Mucosa of rectum (tissue), 2 donors: Measurements from ENCODE around the gene CCDC200.
"Not testable (repeated sequence)": the region's sequence is repeated elsewhere in the genome, so short reads cannot be mapped to it uniquely, and the experiment has no call there.

ENCODE experiments used
- H3K27ac ChIP-seq, 2 donors: one replicate each; pipeline ENCODE4 v1.7.0; 2013; ENCODE audit warnings: inconsistent platforms in 2 of 2, low read depth in 2 of 2, low read length in 2 of 2
- H3K27me3 ChIP-seq, 2 donors: one replicate each; pipeline ENCODE4 v1.7.0; 2013; ENCODE audit warnings: low read length in 2 of 2; ENCODE audit not compliant: control insufficient read depth in 2 of 2, insufficient read depth in 2 of 2
- H3K36me3 ChIP-seq, 2 donors: one replicate each; pipeline ENCODE4 v1.7.0; 2013; ENCODE audit warnings: low read length in 2 of 2; ENCODE audit not compliant: control insufficient read depth in 2 of 2, insufficient read depth in 2 of 2
- H3K4me1 ChIP-seq, 2 donors: one replicate each; pipeline ENCODE4 v1.7.0; 2013; ENCODE audit warnings: low read length in 2 of 2, mild to moderate bottlenecking in 1 of 2; ENCODE audit not compliant: control insufficient read depth in 2 of 2, insufficient read depth in 2 of 2
- H3K4me3 ChIP-seq, 2 donors: one replicate each; pipeline ENCODE4 v1.7.0; 2013; ENCODE audit warnings: low read length in 2 of 2
- H3K9ac ChIP-seq, 2 donors: one replicate each; pipeline ENCODE4 v1.7.0; 2013; ENCODE audit warnings: low read length in 2 of 2, low read depth in 1 of 2, mild to moderate bottlenecking in 1 of 2
- H3K9me3 ChIP-seq, 2 donors: one replicate each; pipeline ENCODE4 v1.7.0; 2013; ENCODE audit warnings: low read length in 2 of 2; ENCODE audit not compliant: control insufficient read depth in 2 of 2
- donor health status: healthy.
- donor health status: Normal muscosa, but diverticular disease.

The CCDC200 gene

DNA sequence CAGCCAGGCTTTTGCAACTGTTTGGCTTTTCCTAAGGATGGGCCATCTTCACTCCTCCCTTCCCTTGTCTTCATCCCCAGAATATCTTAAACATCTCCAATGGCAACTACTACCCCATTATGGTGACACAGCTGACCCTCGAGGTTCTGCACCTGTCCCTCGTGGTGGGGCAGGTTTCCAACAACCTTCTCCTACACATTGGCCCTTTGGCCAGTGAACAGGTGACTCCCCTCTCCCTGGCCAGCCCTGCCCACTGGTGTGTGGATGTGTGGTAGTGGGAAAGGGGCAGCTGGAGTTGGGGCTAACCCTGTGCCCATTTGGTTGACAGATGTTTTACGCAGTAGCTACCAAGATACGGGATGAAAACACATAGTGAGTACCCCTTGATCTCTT, 12.1 kb downstream of the CCDC200 start:
- H3K4me3 ChIP-seq: no peak overlapping the region
- no peak overlapping the region for H3K9ac ChIP-seq
- H3K27me3 ChIP-seq: no peaks in the 10 kb centered on the region
- peaks cover 7 to 16% of the 10 kb centered on the region in 2 donors for H3K4me1 ChIP-seq
- H3K9me3 ChIP-seq: no peaks in the 10 kb centered on the region
- no peak overlapping the region for H3K27ac ChIP-seq
- peaks cover 6 to 32% of the 10 kb centered on the region in 2 donors for H3K36me3 ChIP-seq

GRCh38 chr17:43215341-43215740, 13.1 kb downstream of the CCDC200 start:
- no peaks in the 10 kb centered on the region for H3K27me3 ChIP-seq

GRCh38 chr17:43213545-43213944, 14.9 kb downstream of the CCDC200 start:
- H3K36me3 ChIP-seq: peaks cover 13 to 35% of the 10 kb centered on the region in 2 donors

More at GRCh38 chr17:43215341-43215740, 13.1 kb downstream of the CCDC200 start:
- H3K4me1 ChIP-seq: peaks cover 13 to 21% of the 10 kb centered on the region in 2 donors
- H3K9me3 ChIP-seq: no peaks in the 10 kb centered on the region
- H3K4me3 ChIP-seq: no peak overlapping the region
- H3K9ac ChIP-seq: no peak overlapping the region
- H3K36me3 ChIP-seq: peaks cover 6 to 32% of the 10 kb centered on the region in 2 donors
- no peak overlapping the region for H3K27ac ChIP-seq

DNA sequence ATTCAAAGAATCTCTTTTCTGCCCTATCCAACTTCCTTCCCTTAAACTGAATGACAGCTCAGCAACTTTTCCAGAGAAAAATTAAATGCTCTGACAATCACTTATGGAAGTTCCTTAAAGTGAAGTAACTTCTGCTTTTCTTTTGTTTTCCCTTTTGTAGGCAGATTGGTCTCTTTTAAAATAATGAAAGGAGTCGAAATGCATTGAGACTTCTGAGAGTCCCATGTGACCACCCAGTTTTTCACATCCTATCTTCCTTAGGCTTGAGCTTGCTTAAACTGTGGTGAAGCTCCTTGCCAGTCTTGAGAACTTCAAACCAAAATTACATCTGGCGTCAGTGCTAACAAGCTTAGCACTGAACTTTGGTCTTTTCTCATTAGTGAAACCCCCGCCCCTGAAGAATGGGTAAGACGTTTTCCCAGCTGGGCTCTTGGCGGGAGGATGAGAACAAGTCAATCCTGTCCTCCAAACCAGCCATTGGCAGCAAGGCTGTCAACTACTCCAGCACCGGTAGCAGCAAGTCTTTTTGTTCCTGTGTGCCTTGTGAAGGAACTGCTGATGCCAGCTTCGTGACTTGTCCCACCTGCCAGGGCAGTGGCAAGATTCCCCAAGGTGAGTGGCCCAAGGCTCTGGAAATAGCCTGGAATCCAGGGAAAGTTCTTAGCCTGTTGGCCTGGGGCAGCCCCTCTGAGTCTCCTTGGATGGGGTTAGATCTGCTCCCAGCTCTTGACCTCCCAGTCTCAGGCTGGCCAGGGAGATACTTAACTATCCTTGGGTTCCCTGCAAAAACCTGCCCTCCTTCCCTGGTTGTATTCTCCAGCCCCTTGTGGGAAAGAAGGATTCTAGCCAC, 15.6 kb downstream of the CCDC200 start:
- Histone ChIP-seq H3K36me3 (peaks cover 19 to 42% of the 10 kb centered on the region in 2 donors), H3K27ac (peak overlapping the region; percentile 82 to 86)

More at GRCh38 chr17:43213545-43213944, 14.9 kb downstream of the CCDC200 start:
- no peak overlapping the region for H3K27ac ChIP-seq
- H3K27me3 ChIP-seq: no peaks in the 10 kb centered on the region
- H3K4me1 ChIP-seq: peaks cover 13 to 21% of the 10 kb centered on the region in 2 donors
- H3K9me3 ChIP-seq: no peaks in the 10 kb centered on the region
- peak overlapping the region in 1 of 2 donors; percentile 17 for H3K9ac ChIP-seq
- no peak overlapping the region for H3K4me3 ChIP-seq

GRCh38 chr17:43211480-43212402, 16.7 kb downstream of the CCDC200 start, which contains the start of gene TMEM106A:
Gene TMEM106A (plus strand): TSS chr17:43211875. CDS start chr17:43213042, 1,167 bp downstream.
- H3K4me3 ChIP-seq: peak within 1 kb of the TSS; percentile 78 to 86
- peaks cover 30 to 45% of the 10 kb centered on the region in 2 donors for H3K36me3 ChIP-seq
- H3K9ac ChIP-seq: peak within 1 kb of the TSS; percentile 83 to 91
- H3K27ac ChIP-seq: peak within 1 kb of the TSS; percentile 82 to 86
- H3K4me1 ChIP-seq: peaks cover 13 to 21% of the 10 kb centered on the region in 2 donors
- H3K27me3 ChIP-seq: no peaks in the 10 kb centered on the region
- no peaks in the 10 kb centered on the region for H3K9me3 ChIP-seq

More for the DNA sequence above, 15.6 kb downstream of the CCDC200 start:
- peak overlapping the region; percentile 17 to 83 for H3K9ac ChIP-seq
- H3K4me1 ChIP-seq: peaks cover 13 to 21% of the 10 kb centered on the region in 2 donors
- no peaks in the 10 kb centered on the region for H3K27me3 ChIP-seq
- H3K9me3 ChIP-seq: no peaks in the 10 kb centered on the region
- H3K4me3 ChIP-seq: peak overlapping the region; percentile 78 to 86

DNA sequence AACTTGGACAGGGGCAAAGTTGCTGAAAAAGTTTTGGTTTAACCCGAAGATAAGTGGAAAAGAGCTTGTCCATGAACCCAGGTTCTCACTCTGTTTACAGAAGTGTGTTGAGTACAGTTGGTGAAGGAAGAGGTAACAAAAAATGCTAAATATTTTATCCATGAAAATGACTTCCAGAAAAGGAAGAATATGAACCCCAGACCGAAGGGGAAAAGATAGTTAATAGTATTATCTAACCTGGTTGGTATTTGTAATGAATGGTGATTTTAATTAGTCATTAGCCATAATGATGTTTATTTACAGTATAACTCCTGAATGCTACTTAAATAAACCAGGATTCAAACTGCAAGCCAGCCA, 17.3 kb downstream of the CCDC200 start:
- H3K9ac ChIP-seq: peak overlapping the region; percentile 76 to 83
- peaks cover 13 to 21% of the 10 kb centered on the region in 2 donors for H3K4me1 ChIP-seq
- H3K36me3 ChIP-seq: peaks cover 28 to 45% of the 10 kb centered on the region in 2 donors

DNA sequence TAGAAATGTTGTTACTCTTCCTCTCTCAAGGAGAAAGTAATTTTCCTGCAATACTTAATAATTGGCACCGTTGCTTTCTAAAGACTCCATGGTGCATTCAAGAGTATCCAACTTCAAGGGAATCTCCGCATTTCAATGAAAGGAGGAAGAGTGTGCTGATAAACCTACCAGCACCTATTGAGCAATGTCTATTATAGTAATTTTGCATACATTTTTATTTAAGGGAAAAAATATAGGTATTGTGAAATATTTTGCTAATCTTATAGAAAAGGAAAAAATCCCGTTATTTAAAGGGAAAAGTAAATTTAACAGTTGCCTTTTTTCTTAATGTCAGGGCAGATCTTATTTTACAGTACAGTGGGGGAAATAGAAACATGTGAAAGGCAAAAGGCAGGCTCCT, 17.8 kb downstream of the CCDC200 start:
- peak overlapping the region; percentile 82 to 86 for H3K27ac ChIP-seq
- H3K4me1 ChIP-seq: peaks cover 13 to 21% of the 10 kb centered on the region in 2 donors
- H3K4me3 ChIP-seq: peak overlapping the region in 1 of 2 donors; percentile 86

More for the DNA sequence above, 17.3 kb downstream of the CCDC200 start:
- Histone ChIP-seq H3K27ac (peak overlapping the region; percentile 82 to 86), H3K9me3 (no peaks in the 10 kb centered on the region), H3K27me3 (no peaks in the 10 kb centered on the region), H3K4me3 (peak overlapping the region; percentile 78 to 86)

DNA sequence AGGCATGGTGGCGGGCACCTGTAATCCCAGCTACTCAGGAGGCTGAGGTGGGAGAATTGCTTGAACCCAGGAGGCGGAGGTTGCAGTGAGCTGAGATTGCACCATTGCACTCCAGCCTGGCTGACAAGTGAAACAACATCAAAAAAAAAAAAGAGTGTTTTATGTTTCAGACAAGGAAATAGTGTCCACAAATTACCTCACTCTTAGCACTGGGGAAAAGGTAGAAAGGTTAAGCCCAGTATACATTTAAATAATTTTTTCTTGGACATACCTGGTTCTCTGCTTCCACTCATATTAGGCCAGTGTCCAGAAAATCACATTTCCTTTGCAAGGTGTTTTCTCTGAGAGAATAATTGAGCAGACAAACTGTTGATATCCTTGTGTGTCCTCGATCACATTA, 25.4 kb downstream of the CCDC200 start:
- H3K27me3 ChIP-seq, H3K9ac ChIP-seq, H3K4me1 ChIP-seq, H3K9me3 ChIP-seq, H3K27ac ChIP-seq, H3K4me3 ChIP-seq: not testable (repeated sequence)
- H3K36me3 ChIP-seq: peaks cover 60 to 76% of the 10 kb centered on the region in 2 donors

More for the DNA sequence above, 17.8 kb downstream of the CCDC200 start:
- Histone ChIP-seq H3K9ac (peak overlapping the region; percentile 76 to 83), H3K27me3 (no peaks in the 10 kb centered on the region), H3K9me3 (no peaks in the 10 kb centered on the region), H3K36me3 (peaks cover 26 to 40% of the 10 kb centered on the region in 2 donors)

DNA sequence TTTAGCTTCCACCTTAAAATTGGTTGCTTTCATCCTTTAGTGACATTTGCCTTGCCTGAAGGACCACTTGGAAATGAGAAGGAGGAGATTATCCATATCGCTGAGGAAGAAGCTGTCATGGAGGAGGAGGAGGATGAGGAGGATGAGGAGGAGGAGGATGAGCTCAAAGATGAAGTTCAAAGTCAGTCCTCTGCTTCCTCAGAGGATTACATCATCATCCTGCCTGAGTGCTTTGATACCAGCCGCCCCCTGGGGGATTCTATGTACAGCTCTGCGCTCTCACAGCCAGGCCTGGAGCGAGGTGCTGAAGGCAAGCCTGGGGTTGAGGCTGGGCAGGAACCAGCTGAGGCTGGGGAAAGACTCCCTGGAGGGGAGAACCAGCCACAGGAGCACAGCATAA, 28.3 kb downstream of the CCDC200 start:
- Histone ChIP-seq H3K9me3 (no peaks in the 10 kb centered on the region), H3K27me3 (no peaks in the 10 kb centered on the region), H3K4me3 (no peak overlapping the region), H3K9ac (no peak overlapping the region), H3K4me1 (no peaks in the 10 kb centered on the region), H3K36me3 (peaks cover 58 to 75% of the 10 kb centered on the region in 2 donors), H3K27ac (no peak overlapping the region)
